ENCODE results near the gene ARSJ. TPM values are rescaled to one million over a fixed set of nuclear protein-coding genes. Genes with fewer than 3 reads are reported as not detected.

The ARSJ gene
- total and polyA plus RNA-seq, 10 donors: 0.07 to 1.6 (median 0.52) TPM

DNA sequence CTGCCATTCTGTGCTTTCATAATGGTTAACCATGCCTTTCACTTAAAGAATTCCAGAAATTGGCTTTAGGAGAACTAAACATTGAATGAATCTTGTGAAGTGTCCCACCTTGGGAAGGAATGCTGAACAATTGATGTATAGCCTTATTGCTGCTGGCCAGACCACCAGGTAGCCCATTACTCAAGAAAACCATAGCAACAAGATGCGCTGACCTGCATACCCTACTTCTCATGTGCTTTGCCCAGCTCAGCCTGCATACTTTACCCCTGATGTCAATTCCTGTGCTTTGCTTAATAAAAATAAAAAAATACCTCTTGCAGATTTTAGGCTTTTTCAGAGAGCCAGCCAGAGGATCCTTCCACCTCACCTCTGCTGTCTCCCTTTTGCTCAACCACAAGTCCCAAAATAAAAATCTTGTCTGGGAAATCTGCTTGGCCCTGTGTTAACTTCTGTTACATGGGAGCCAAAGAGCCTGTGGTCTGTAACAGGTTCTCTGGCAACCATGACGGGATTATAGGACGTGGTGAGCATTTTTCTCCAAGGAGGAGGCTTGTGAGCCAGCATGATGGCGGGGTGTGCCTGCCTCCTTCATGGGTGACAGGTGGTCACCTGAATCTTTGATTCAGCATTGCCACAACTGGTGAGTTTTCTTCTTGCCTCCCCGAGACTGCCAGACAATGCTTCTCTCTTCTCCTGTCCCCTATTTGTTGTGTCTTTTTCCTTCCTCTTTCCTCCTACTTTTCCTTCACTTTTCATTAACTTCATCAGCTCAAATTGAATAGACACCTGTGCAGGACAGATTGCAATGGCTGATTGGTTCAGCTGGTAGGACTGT lies 106.8 kb downstream of the ARSJ start:
- no peak for DNase-seq
- Histone ChIP-seq H3K4me1 (no peaks in the 10 kb centered on the region), H3K9me3 (no peaks in the 10 kb centered on the region), H3K27ac (no peak overlapping the region), H3K4me3 (no peak overlapping the region), H3K27me3 (replicated peaks in 1 of 7) (no peaks in the 10 kb centered on the region), H3K36me3 (no peaks in the 10 kb centered on the region)
- WGBS, 5 donors: 82 to 88% (median 84%) methylated on average over 5 of the region's 5 CpGs
- TF ChIP-seq CTCF (IDR thresholded peaks at IDR 0.05 in 8 of 11, conservative IDR thresholded peaks at IDR 0.05 in 3 of 11) (no peak), POLR2AphosphoS5 (IDR thresholded peaks at IDR 0.05) (no peak), POLR2A (IDR thresholded peaks at IDR 0.05) (no peak)
- intact Hi-C loops (cut with DNase I; ENCODE audit: low total_unique reads): no loop called here

- no peaks in the 10 kb centered on the region for H3K4me1 ChIP-seq
- intact Hi-C loops (cut with DNase I; ENCODE audit: low total_unique reads): no loop called here
- no peak overlapping the region for H3K27ac ChIP-seq
- 78 to 100% (median 91%) methylated on average over 1 of the region's 1 CpG for WGBS, 5 donors
- H3K9me3 ChIP-seq: no peaks in the 10 kb centered on the region
- no peaks in the 10 kb centered on the region for H3K27me3 ChIP-seq (replicated peaks in 1 of 7)
- H3K36me3 ChIP-seq: no peaks in the 10 kb centered on the region
- no peak for TF ChIP-seq POLR2A (IDR thresholded peaks at IDR 0.05)
- no peak for TF ChIP-seq CTCF (IDR thresholded peaks at IDR 0.05 in 8 of 11, conservative IDR thresholded peaks at IDR 0.05 in 3 of 11)
- TF ChIP-seq POLR2AphosphoS5 (IDR thresholded peaks at IDR 0.05): no peak
- DNase-seq: no peak
- H3K4me3 ChIP-seq: no peak overlapping the region
These were observed 108.4 kb downstream of the ARSJ start for GRCh38 chr4:113871080-113871479.

GRCh38 chr4:113869743-113870375 lies 109.6 kb downstream of the ARSJ start:
- WGBS, 5 donors: 63 to 75% (median 73%) methylated on average over 4 of the region's 4 CpGs
- H3K36me3 ChIP-seq: no peaks in the 10 kb centered on the region
- no peak overlapping the region for H3K27ac ChIP-seq
- DNase-seq: no peak
- TF ChIP-seq POLR2A (IDR thresholded peaks at IDR 0.05) (no peak), CTCF (IDR thresholded peaks at IDR 0.05 in 8 of 11, conservative IDR thresholded peaks at IDR 0.05 in 3 of 11) (no peak), POLR2AphosphoS5 (IDR thresholded peaks at IDR 0.05) (no peak)
- intact Hi-C loops (cut with DNase I; ENCODE audit: low total_unique reads): no loop called here
- H3K27me3 ChIP-seq (replicated peaks in 1 of 7): no peaks in the 10 kb centered on the region
- H3K9me3 ChIP-seq: no peaks in the 10 kb centered on the region
- H3K4me1 ChIP-seq: no peaks in the 10 kb centered on the region
- no peak overlapping the region for H3K4me3 ChIP-seq

- H3K9me3 ChIP-seq: no peaks in the 10 kb centered on the region
- H3K4me1 ChIP-seq: no peaks in the 10 kb centered on the region
- TF ChIP-seq POLR2AphosphoS5 (IDR thresholded peaks at IDR 0.05) (no peak), POLR2A (IDR thresholded peaks at IDR 0.05) (no peak), CTCF (IDR thresholded peaks at IDR 0.05 in 8 of 11, conservative IDR thresholded peaks at IDR 0.05 in 3 of 11) (no peak)
- H3K4me3 ChIP-seq: no peak overlapping the region
- no peaks in the 10 kb centered on the region for H3K27me3 ChIP-seq (replicated peaks in 1 of 7)
- intact Hi-C loops (cut with DNase I; ENCODE audit: low total_unique reads): no loop called here
- DNase-seq: no peak
- H3K27ac ChIP-seq: no peak overlapping the region
- 69 to 96% (median 92%) methylated on average over 2 of the region's 2 CpGs for WGBS, 5 donors
- H3K36me3 ChIP-seq: no peaks in the 10 kb centered on the region
These were observed 112.8 kb downstream of the ARSJ start for GRCh38 chr4:113866611-113867010.

Measured in spleen (tissue), 11 donors.